Measurements from ENCODE around the gene IZUMO2. TPM values are rescaled to one million over a fixed set of nuclear protein-coding genes. Genes with fewer than 3 reads are reported as not detected.

The IZUMO2 gene
- total and polyA plus RNA-seq, 10 of the 15 experiments (the other 5 are each of a cell fraction or from before 2014, with no cell fraction given), result not detected

GRCh38 chr19:50178859-50179537 is 15.9 kb upstream of the IZUMO2 start:
- H3K9ac ChIP-seq (ENCODE audit: control insufficient read depth, insufficient read depth, low read length), result peak overlapping the region; percentile 62
- BruUV-seq (replicated peaks), result TSS peak; percentile 97
- TF ChIP-seq NFIC (IDR thresholded peaks at IDR 0.05; ENCODE audit: low read depth, low read length) (no peak), CHD1 (IDR thresholded peaks at IDR 0.05; ENCODE audit: low read depth, low read length) (no peak), ZNF24 (IDR thresholded peaks at IDR 0.05) (no peak), SUZ12 (IDR thresholded peaks at IDR 0.05; ENCODE audit: unreplicated experiment) (no peak), TCF3 (IDR thresholded peaks at IDR 0.05; ENCODE audit: borderline replicate concordance, insufficient read depth, low read depth, low read length) (peak; percentile 79; the same call in 1 of the 2 replicates), SREBF1 (IDR thresholded peaks at IDR 0.05; ENCODE audit: low read length) (no peak), E2F4 (IDR thresholded peaks at IDR 0.05; ENCODE audit: low read depth, low read length) (no peak), MEF2A (IDR thresholded peaks at IDR 0.05; ENCODE audit: insufficient read depth, low read depth, low read length) (peak; percentile 74; the same call in 1 of the 2 replicates), ZBTB40 (IDR thresholded peaks at IDR 0.05; ENCODE audit: borderline replicate concordance) (no peak), ZNF274 (IDR thresholded peaks at IDR 0.05; ENCODE audit: insufficient read depth, insufficient read length) (no peak), CEBPZ (IDR thresholded peaks at IDR 0.05; ENCODE audit: low read depth, low read length) (no peak)
- TF ChIP-seq, protein P1, sequence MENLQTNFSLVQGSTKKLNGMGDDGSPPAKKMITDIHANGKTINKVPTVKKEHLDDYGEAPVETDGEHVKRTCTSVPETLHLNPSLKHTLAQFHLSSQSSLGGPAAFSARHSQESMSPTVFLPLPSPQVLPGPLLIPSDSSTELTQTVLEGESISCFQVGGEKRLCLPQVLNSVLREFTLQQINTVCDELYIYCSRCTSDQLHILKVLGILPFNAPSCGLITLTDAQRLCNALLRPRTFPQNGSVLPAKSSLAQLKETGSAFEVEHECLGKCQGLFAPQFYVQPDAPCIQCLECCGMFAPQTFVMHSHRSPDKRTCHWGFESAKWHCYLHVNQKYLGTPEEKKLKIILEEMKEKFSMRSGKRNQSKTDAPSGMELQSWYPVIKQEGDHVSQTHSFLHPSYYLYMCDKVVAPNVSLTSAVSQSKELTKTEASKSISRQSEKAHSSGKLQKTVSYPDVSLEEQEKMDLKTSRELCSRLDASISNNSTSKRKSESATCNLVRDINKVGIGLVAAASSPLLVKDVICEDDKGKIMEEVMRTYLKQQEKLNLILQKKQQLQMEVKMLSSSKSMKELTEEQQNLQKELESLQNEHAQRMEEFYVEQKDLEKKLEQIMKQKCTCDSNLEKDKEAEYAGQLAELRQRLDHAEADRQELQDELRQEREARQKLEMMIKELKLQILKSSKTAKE (IDR thresholded peaks at IDR 0.05; ENCODE audit: low read depth, poor library complexity, severe bottlenecking), result no peak

More at GRCh38 chr19:50178859-50179537, 15.9 kb upstream of the IZUMO2 start:
- peak overlapping the region; percentile 87 for H3K27ac ChIP-seq (ENCODE audit: control insufficient read depth, insufficient read depth)
- peak overlapping the region; percentile 69 for H3K4me2 ChIP-seq (ENCODE audit: control insufficient read depth, insufficient read depth)
- H3K79me2 ChIP-seq (ENCODE audit: control insufficient read depth, insufficient read depth, low read length), result no peaks in the 10 kb centered on the region
- peak; percentile 59 for DNase-seq (ENCODE audit: low read depth, low spot score)
- peaks cover 3% of the 10 kb centered on the region; the same call in 2 of the 3 replicates for H3K9me3 ChIP-seq (replicated peaks; ENCODE audit: control insufficient read depth, insufficient read depth, low read length)
- ChIA-PET RAD21 (ENCODE audit: unreplicated experiment) (interaction anchor here (1.4 kb wide), 1 partner anchor 12 kb away, joined by 8 read pairs; no protein-coding TSS in a partner anchor), POLR2A (interaction anchor here (0.7 kb wide), 1 partner anchor 272 kb away, joined by 3 read pairs; no protein-coding TSS in a partner anchor), SMC1A (ENCODE audit: uncharacterized antibody, unreplicated experiment) (interaction anchor here (0.7 to 1.4 kb wide), 2 partner anchors 13 to 164 kb away, joined by 3 to 4 read pairs; no protein-coding TSS in a partner anchor), CTCF (interaction anchor here (0.8 to 1.3 kb wide), 2 partner anchors 43 to 80 kb away, joined by 3 to 6 read pairs; no protein-coding TSS in a partner anchor)
- H4K20me1 ChIP-seq (ENCODE audit: control insufficient read depth, insufficient read depth), result no peaks in the 10 kb centered on the region
- FAIRE-seq, result no peak
- WGBS (ENCODE audit: insufficient coverage, insufficient replicate concordance, low lambda C conversion rate, missing lambda C conversion rate), result 19% methylated on average over 9 of the region's 9 CpGs
- H3K4me1 ChIP-seq (ENCODE audit: control insufficient read depth, insufficient read depth, low read length), result peaks cover 4% of the 10 kb centered on the region
- H3K4me3 ChIP-seq, result no peak overlapping the region
- in situ Hi-C loops (cut with MboI), result no loop called here
- no peaks in the 10 kb centered on the region for H3K36me3 ChIP-seq (ENCODE audit: control insufficient read depth in 2 of 2, insufficient read depth in 2 of 2, low read length in 1 of 2)
- peak; percentile 81 for ATAC-seq
- peak overlapping the region; percentile 54 for H2AFZ ChIP-seq (ENCODE audit: control insufficient read depth, low read depth, low read length)
- intact Hi-C loops (cut with micrococcal nuclease; ENCODE audit: unreplicated experiment), result no loop called here
- no peaks in the 10 kb centered on the region for H3K27me3 ChIP-seq (replicated peaks in 1 of 2; ENCODE audit: control insufficient read depth in 2 of 2, insufficient read depth in 2 of 2, low read length in 1 of 2)

Measured in GM12878 (cell line).